Testis (tissue), 3 donors: Measurements from ENCODE around the gene INPP4A. TPM values are rescaled to one million over a fixed set of nuclear protein-coding genes. Genes with fewer than 3 reads are reported as not detected.

ENCODE experiments used
- DNase-seq: peaks from one replicate; pipeline ENCODE4 v3.0.0-alpha.2; 2019
- H3K27ac ChIP-seq, 2 donors: fragments of 200-600 bp; sonication (generic); one replicate each; pipeline ENCODE4 v1.5.1; 2019
- H3K27me3 ChIP-seq: fragments of 200-600 bp; sonication (generic); one replicate; pipeline ENCODE4 v1.5.1; 2019
- H3K36me3 ChIP-seq: fragments of 200-600 bp; sonication (generic); one replicate; pipeline ENCODE4 v1.5.1; 2017; ENCODE audit warnings: low read depth; ENCODE audit errors: missing control alignments
- H3K4me1 ChIP-seq: fragments of 200-600 bp; sonication (generic); one replicate; pipeline ENCODE4 v1.5.1; 2019
- H3K4me3 ChIP-seq, 2 donors: fragments of 200-600 bp; sonication (generic); one replicate each; pipeline ENCODE4 v1.5.1; 2017 to 2019
- H3K9me3 ChIP-seq: fragments of 200-600 bp; sonication (generic); one replicate; pipeline ENCODE4 v1.5.1; 2017
- POLR2A ChIP-seq: fragments of 450-650 bp; IDR thresholded peaks from one replicate; pipeline ENCODE4 v1.6.1; 2017; ENCODE audit warnings: antibody characterized with exemption, mild to moderate bottlenecking, moderate library complexity
- WGBS, 2 donors: methylation state at CpG; one replicate each; pipeline ENCODE4 v1.1.5; 2018; 5-methylcytosine and 5-hydroxymethylcytosine counted together
- intact Hi-C: fragments of 100-400 bp; cut with DNase I; formaldehyde crosslinking; loops from one replicate; pipeline ENCODE4 v1.15.1; 2023; ENCODE audit warnings: low total_unique reads
- polyA plus RNA-seq: library from polyadenylated mRNA; stranded (reverse); fragments of 350-450 nt; fragmentation: Illumina TruSeq; extraction: RNeasy Lipid Tissue Mini Kit (QIAGEN cat#74804); gene quantifications from one replicate; pipeline ENCODE4 v1.2.3, GENCODE V29; 2014; ENCODE audit warnings: low read depth, low replicate concordance; ENCODE audit not compliant: insufficient read depth
- total RNA-seq, 2 donors: library from RNA; depleted of rRNA; stranded (reverse); fragments of >200 nt; gene quantifications; one replicate each; pipeline ENCODE4 v1.2.3, GENCODE V29; 2016
- TF ChIP-seq, protein P1 (sequence below), 3 experiments: fragments of 450-650 bp in 2 of 3; fragments of 200-600 bp in 1 of 3; sonication (generic) in 1 of 3; IDR thresholded peaks; one replicate each; pipeline ENCODE4 v1.5.1; 2016 to 2019; ENCODE audit warnings: antibody characterized with exemption in 3 of 3, mild to moderate bottlenecking in 2 of 3, moderate library complexity in 1 of 3

The INPP4A gene
- total and polyA plus RNA-seq, 3 donors from 2014 or later, result 13.3 to 42.9 (median 35.6) TPM

DNA sequence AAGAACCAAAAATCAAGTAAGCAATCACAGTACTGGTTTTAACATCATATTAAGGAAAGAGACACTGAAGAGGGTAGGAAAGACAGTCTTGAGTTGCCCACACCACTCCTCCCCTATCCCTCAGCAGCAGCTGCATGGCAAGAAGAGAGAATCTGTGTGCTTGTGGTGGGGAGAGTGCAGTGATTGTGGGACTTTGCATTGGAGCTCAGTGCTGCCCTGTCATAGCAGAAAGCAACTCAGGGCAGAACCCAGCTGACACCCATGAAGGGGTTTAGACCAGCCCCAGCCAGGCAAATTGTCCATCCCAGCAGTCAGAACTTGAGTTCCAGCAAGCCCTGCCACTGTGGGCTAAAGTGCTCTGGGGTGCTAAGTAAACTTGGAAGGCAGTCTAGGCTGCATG is 40.8 kb upstream of the INPP4A start:
- Histone ChIP-seq H3K27ac (no peak overlapping the region), H3K27me3 (no peaks in the 10 kb centered on the region), H3K36me3 (no peaks in the 10 kb centered on the region), H3K4me1 (no peaks in the 10 kb centered on the region), H3K9me3 (no peaks in the 10 kb centered on the region), H3K4me3 (no peak overlapping the region)
- DNase-seq, result no peak
- TF ChIP-seq, protein P1, sequence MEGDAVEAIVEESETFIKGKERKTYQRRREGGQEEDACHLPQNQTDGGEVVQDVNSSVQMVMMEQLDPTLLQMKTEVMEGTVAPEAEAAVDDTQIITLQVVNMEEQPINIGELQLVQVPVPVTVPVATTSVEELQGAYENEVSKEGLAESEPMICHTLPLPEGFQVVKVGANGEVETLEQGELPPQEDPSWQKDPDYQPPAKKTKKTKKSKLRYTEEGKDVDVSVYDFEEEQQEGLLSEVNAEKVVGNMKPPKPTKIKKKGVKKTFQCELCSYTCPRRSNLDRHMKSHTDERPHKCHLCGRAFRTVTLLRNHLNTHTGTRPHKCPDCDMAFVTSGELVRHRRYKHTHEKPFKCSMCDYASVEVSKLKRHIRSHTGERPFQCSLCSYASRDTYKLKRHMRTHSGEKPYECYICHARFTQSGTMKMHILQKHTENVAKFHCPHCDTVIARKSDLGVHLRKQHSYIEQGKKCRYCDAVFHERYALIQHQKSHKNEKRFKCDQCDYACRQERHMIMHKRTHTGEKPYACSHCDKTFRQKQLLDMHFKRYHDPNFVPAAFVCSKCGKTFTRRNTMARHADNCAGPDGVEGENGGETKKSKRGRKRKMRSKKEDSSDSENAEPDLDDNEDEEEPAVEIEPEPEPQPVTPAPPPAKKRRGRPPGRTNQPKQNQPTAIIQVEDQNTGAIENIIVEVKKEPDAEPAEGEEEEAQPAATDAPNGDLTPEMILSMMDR (IDR thresholded peaks at IDR 0.05), result no peak
- TF ChIP-seq POLR2A, result no peak
- intact Hi-C loops, result no loop called here

DNA sequence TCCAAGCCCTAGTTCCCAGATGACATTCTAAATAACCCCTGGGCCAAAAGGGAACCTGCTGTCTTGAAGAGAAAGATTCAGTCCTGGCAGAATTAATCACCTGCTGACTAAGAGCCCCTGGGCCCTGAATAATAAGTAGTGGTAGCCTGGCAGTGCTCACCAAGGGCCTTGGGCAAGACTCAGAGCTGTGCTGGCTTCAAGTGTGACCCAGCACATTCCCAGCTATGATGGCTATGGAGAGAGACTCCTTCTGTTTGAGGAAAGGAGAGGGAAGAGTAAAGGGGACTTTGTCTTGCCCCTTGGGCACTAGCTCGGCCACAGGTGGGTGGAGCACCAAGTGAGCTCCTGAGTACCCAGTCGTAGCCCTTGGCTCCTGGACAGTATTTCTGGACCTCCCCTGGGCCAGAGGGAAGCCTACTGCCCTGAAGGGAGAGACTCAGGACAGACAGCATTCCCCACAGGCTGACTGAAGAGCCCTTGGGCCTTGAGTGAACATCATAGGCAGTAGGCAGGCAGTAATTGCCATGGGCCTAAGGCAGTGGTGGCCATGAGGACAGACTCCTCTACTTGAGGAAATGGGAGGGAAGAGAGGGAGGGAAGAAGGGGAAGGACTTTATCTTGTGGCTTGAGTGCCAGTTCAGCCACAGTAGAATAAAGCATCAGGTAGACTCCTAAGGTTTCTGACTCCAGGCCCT is 40.0 kb upstream of the INPP4A start:
- TF ChIP-seq, protein P1 (IDR thresholded peaks at IDR 0.05), result no peak
- no peak for TF ChIP-seq POLR2A

DNA sequence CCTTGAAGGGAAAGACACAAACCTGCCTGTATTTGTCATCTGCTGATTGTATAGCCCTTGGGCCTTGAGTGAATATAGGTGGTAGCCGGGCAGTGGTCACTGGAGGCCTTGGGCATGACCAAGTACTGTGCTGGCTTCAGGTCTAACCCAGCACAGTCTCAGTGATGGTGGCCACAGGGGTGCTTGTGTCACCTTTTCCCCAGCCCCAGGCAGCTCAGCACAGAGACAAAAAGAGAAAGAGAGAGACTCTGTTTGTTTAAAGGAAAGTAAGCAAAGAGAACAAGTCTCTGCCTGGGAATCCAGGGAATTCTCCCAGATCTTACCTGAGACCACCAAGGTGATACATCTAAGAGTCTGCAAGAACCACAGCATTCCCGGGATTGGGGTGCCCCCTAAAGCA is 39.4 kb upstream of the INPP4A start:
- no peak for TF ChIP-seq POLR2A
- TF ChIP-seq, protein P1 (IDR thresholded peaks at IDR 0.05), result no peak

More for the DNA sequence above, 40.0 kb upstream of the INPP4A start:
- 91 to 95% methylated on average over 2 of the region's 2 CpGs for WGBS, 2 donors
- Histone ChIP-seq H3K4me3 (no peak overlapping the region), H3K36me3 (no peaks in the 10 kb centered on the region), H3K27ac (no peak overlapping the region), H3K9me3 (no peaks in the 10 kb centered on the region), H3K27me3 (no peaks in the 10 kb centered on the region), H3K4me1 (no peaks in the 10 kb centered on the region)
- intact Hi-C loops, result no loop called here
- DNase-seq, result no peak

DNA sequence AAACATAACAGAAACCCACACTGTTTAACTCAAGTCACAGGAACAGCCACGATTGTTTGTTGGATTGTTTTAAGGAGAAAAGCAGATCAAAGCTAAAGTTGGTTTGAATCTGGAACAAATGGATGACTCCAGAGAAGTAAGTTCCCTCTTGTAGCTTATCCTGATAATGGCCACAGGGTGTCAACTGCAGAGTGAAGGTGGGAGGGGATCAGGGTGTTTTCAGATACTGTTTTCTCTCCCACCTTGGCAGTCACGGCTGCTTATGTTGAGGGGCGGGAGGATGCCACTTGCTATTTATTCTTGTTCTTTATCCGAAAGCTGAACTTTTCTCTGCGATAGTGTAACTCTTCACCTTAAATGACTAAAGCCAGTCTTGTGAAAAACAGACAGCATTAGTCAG is 36.5 kb upstream of the INPP4A start:
- DNase-seq, result no peak
- H3K9me3 ChIP-seq, result no peaks in the 10 kb centered on the region
- 76 to 79% methylated on average over 5 of the region's 5 CpGs for WGBS, 2 donors
- no peaks in the 10 kb centered on the region for H3K4me1 ChIP-seq
- TF ChIP-seq, protein P1 (IDR thresholded peaks at IDR 0.05), result no peak
- no peak for TF ChIP-seq POLR2A
- intact Hi-C loops, result no loop called here
- H3K36me3 ChIP-seq, result no peaks in the 10 kb centered on the region
- no peak overlapping the region for H3K27ac ChIP-seq
- H3K27me3 ChIP-seq, result no peaks in the 10 kb centered on the region
- no peak overlapping the region for H3K4me3 ChIP-seq

More for the DNA sequence above, 39.4 kb upstream of the INPP4A start:
- Histone ChIP-seq H3K27me3 (no peaks in the 10 kb centered on the region), H3K27ac (no peak overlapping the region), H3K4me1 (no peaks in the 10 kb centered on the region), H3K4me3 (no peak overlapping the region), H3K9me3 (no peaks in the 10 kb centered on the region), H3K36me3 (no peaks in the 10 kb centered on the region)
- no peak for DNase-seq
- 85 to 90% methylated on average over 1 to 2 of the region's 2 CpGs for WGBS, 2 donors
- intact Hi-C loops, result no loop called here
